ENCODE measurements around the gene SCAF1. TPM values are rescaled to one million over a fixed set of nuclear protein-coding genes. Genes with fewer than 3 reads are reported as not detected.
A peak's percentile ranks its signal among the peaks of the same experiment; 100 is the strongest.

The SCAF1 gene
- total and polyA plus RNA-seq, 9 of the 15 experiments (the other 6 are each of a cell fraction or from before 2014, with no cell fraction given), result 0.20 to 79.0 (median 4.9) TPM

- 94% methylated on average over 11 of the region's 15 CpGs for WGBS (ENCODE audit: insufficient coverage, low coverage, missing lambda C conversion rate)
- Histone ChIP-seq H2AFZ (ENCODE audit: low read depth, low read length) (no peak overlapping the region), H3K9me1 (ENCODE audit: control insufficient read depth, insufficient read depth, low read length) (peaks cover 3% of the 10 kb centered on the region), H3K4me2 (ENCODE audit: insufficient read depth, low read length) (no peak overlapping the region), H3K4me3 (no peak overlapping the region), H3K27ac (ENCODE audit: extremely low read depth, low read depth, low read length) (no peak overlapping the region), H3K27me3 (ENCODE audit: control insufficient read depth in 2 of 2, insufficient read depth in 2 of 2, low read length in 2 of 2) (no peaks in the 10 kb centered on the region), H3K9me3 (replicated peaks; ENCODE audit: control insufficient read depth, insufficient read depth, low read depth, low read length) (no peaks in the 10 kb centered on the region), H3K79me2 (ENCODE audit: control insufficient read depth, insufficient read depth, low read length) (peaks cover 38% of the 10 kb centered on the region), H3K4me1 (replicated peaks in 1 of 2; ENCODE audit: control insufficient read depth in 2 of 2, insufficient read depth in 2 of 2, low read length in 2 of 2) (peaks cover 7 to 49% of the 10 kb centered on the region in 2 experiments; a peak in 4 of 5 replicates), H3K9ac (ENCODE audit: insufficient read depth in 1 of 2, low read depth in 2 of 2, low read length in 2 of 2) (no peak overlapping the region), H4K20me1 (replicated peaks; ENCODE audit: control insufficient read depth, insufficient read depth, low read length) (peaks cover 6% of the 10 kb centered on the region; the same call in 1 of the 2 replicates), H3K36me3 (ENCODE audit: control insufficient read depth, insufficient read depth, low read length) (peaks cover 71% of the 10 kb centered on the region)
- ATAC-seq (no peak), FAIRE-seq (no peak), DNase-seq (ENCODE audit: extremely low read depth in 1 of 4, low spot score in 3 of 4) (no peak)
- in situ Hi-C loops (cut with MboI) (no loop called here), intact Hi-C loops (cut with micrococcal nuclease) (no loop called here)
- ChIA-PET CTCF (ENCODE audit: low intra/inter-chr PET ratio) (no interaction called here), POLR2A (interaction anchor here (0.6 kb wide), 1 partner anchor 40 kb away, joined by 3 read pairs; no protein-coding TSS in a partner anchor)
- no TSS peak for BruUV-seq (replicated peaks)
- TF ChIP-seq, protein P1, sequence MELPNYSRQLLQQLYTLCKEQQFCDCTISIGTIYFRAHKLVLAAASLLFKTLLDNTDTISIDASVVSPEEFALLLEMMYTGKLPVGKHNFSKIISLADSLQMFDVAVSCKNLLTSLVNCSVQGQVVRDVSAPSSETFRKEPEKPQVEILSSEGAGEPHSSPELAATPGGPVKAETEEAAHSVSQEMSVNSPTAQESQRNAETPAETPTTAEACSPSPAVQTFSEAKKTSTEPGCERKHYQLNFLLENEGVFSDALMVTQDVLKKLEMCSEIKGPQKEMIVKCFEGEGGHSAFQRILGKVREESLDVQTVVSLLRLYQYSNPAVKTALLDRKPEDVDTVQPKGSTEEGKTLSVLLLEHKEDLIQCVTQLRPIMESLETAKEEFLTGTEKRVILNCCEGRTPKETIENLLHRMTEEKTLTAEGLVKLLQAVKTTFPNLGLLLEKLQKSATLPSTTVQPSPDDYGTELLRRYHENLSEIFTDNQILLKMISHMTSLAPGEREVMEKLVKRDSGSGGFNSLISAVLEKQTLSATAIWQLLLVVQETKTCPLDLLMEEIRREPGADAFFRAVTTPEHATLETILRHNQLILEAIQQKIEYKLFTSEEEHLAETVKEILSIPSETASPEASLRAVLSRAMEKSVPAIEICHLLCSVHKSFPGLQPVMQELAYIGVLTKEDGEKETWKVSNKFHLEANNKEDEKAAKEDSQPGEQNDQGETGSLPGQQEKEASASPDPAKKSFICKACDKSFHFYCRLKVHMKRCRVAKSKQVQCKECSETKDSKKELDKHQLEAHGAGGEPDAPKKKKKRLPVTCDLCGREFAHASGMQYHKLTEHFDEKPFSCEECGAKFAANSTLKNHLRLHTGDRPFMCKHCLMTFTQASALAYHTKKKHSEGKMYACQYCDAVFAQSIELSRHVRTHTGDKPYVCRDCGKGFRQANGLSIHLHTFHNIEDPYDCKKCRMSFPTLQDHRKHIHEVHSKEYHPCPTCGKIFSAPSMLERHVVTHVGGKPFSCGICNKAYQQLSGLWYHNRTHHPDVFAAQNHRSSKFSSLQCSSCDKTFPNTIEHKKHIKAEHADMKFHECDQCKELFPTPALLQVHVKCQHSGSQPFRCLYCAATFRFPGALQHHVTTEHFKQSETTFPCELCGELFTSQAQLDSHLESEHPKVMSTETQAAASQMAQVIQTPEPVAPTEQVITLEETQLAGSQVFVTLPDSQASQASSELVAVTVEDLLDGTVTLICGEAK (IDR thresholded peaks at IDR 0.05), result no peak
- TF ChIP-seq, protein P1 (CRISPR knock-in tag; IDR thresholded peaks at IDR 0.05), result no peak
- TF ChIP-seq POLR2G (IDR thresholded peaks at IDR 0.05; ENCODE audit: low read depth, low read length), result 0 out of 2 replicates have a peak, but pooled peaks have one; percentile 8
These were observed 45.6 kb upstream of the SCAF1 start for GRCh38 chr19:49596407-49596806.

All from K562 (cell line).